HepG2 (cell line): ENCODE results near the gene IFI27. TPM values are rescaled to one million over a fixed set of nuclear protein-coding genes. Genes with fewer than 3 reads are reported as not detected.

Experiments used
- ATAC-seq: fragments of 200-7000 bp; cut with Tn5 transposase; 3 replicates; pipeline ENCODE4 v1.9.1; 2020; ENCODE audit warnings: mild to moderate bottlenecking, moderate library complexity
- BruUV-seq: library from RNA; stranded (reverse); fragments of 400-500 nt; replicated peaks from 2 replicates; lab custom pipeline; 2021; lab: Mats Ljungman, UMichigan
- CTCF ChIA-PET: fragments of 300-600 bp; formaldehyde crosslinking; extraction: SDS; loops from one replicate; lab custom pipeline; 2021; ENCODE audit warnings: low total read pairs, inconsistent platforms, low intra/inter-chr PET ratio; lab: Yijun Ruan, JAX
- POLR2A ChIA-PET: fragments of 350-600 bp; sonication (Branson Sonifier 250); formaldehyde crosslinking; loops from one replicate; lab custom pipeline; 2020; ENCODE audit warnings: antibody characterized with exemption, inconsistent platforms; lab: Yijun Ruan, JAX
- DNase-seq: peaks from one replicate; pipeline ENCODE4 v3.0.0-alpha.2; 2015; ENCODE audit warnings: low spot score
- FAIRE-seq: peaks from 3 replicates; lab custom pipeline; 2011; peaks lifted over from hg19 to GRCh38; lab: Jason Lieb, UNC
- H2AFZ ChIP-seq: one replicate; pipeline ENCODE4 v1.6.1; 2011; ENCODE audit warnings: low read length, inconsistent platforms
- H3K27ac ChIP-seq: fragments of 300-600 bp; 3 replicates; pipeline ENCODE4 v1.8.0; 2011; ENCODE audit warnings: mixed run types, mild to moderate bottlenecking, mixed read lengths, low read length, inconsistent platforms; ENCODE audit not compliant: insufficient read depth; ENCODE audit errors: extremely low read length
- H3K27me3 ChIP-seq, 2 experiments: fragments of 200-600 bp in 1 of 2; 2 replicates in 1 of 2; 3 replicates in 1 of 2; pipeline versions ENCODE4 v1.6.0 to v1.8.0; 2011; ENCODE audit warnings: low read length in 2 of 2, mild to moderate bottlenecking in 2 of 2, moderate library complexity in 2 of 2, inconsistent platforms in 1 of 2; ENCODE audit not compliant: insufficient read depth in 2 of 2, control insufficient read depth in 1 of 2
- H3K36me3 ChIP-seq, 2 experiments: fragments of 200-600 bp in 1 of 2; replicated peaks in 1 of 2; 2 replicates in 1 of 2; 3 replicates in 1 of 2; pipeline versions ENCODE4 v1.5.1 to v1.8.0; 2011; ENCODE audit warnings: low read length in 2 of 2, inconsistent platforms in 1 of 2; ENCODE audit not compliant: insufficient read depth in 2 of 2, control insufficient read depth in 1 of 2
- H3K4me1 ChIP-seq: 2 replicates; pipeline ENCODE4 v1.5.1; 2012; ENCODE audit warnings: low read length, inconsistent platforms; ENCODE audit not compliant: insufficient read depth
- H3K4me2 ChIP-seq: 2 replicates; pipeline ENCODE4 v1.6.0; 2011; ENCODE audit warnings: low read depth, low read length, inconsistent platforms
- H3K4me3 ChIP-seq, 3 experiments: fragments of 200-600 bp in 1 of 3; sonication (generic), shearing (Covaris generic) in 1 of 3; replicated peaks in 1 of 3; 2 replicates each; pipeline ENCODE4 v1.5.1; 2011 to 2016; ENCODE audit warnings: low read length in 3 of 3, inconsistent platforms in 2 of 3, low read depth in 2 of 3, mild to moderate bottlenecking in 2 of 3, control low read depth in 1 of 3, mixed read lengths in 1 of 3; ENCODE audit not compliant: insufficient read depth in 1 of 3
- H3K79me2 ChIP-seq: one replicate; pipeline ENCODE4 v1.6.1; 2011; ENCODE audit warnings: low read length, inconsistent platforms; ENCODE audit not compliant: insufficient read depth
- H3K9ac ChIP-seq: 2 replicates; pipeline ENCODE4 v1.6.0; 2011; ENCODE audit warnings: mild to moderate bottlenecking, low read depth, low read length, inconsistent platforms; ENCODE audit not compliant: insufficient read depth
- H3K9me3 ChIP-seq: 2 replicates; pipeline ENCODE4 v1.5.1; 2012; ENCODE audit warnings: mild to moderate bottlenecking, low read length
- H4K20me1 ChIP-seq: 2 replicates; pipeline ENCODE4 v1.6.0; 2011; ENCODE audit warnings: inconsistent platforms, mild to moderate bottlenecking, low read length, moderate library complexity; ENCODE audit not compliant: insufficient read depth
- AGO1 ChIP-seq: fragments of 200-400 bp; formaldehyde crosslinking; IDR thresholded peaks from 2 replicates; pipeline ENCODE4 v1.6.1; 2017; ENCODE audit warnings: mild to moderate bottlenecking, low read depth, low read length, moderate library complexity; ENCODE audit not compliant: poor library complexity, severe bottlenecking
- AKNA ChIP-seq: sonication (generic); formaldehyde crosslinking; IDR thresholded peaks from 2 replicates; pipeline ENCODE4 v1.4.0; 2020; ENCODE audit warnings: missing genetic modification reagents, borderline replicate concordance
- MXD3 ChIP-seq: IDR thresholded peaks from 2 replicates; pipeline ENCODE4 v1.6.1; 2016; ENCODE audit warnings: mild to moderate bottlenecking, missing biosample characterization, missing genetic modification reagents
- NFAT5 ChIP-seq: sonication (generic); formaldehyde crosslinking; IDR thresholded peaks from 2 replicates; pipeline ENCODE4 v1.4.0; 2020; ENCODE audit warnings: missing genetic modification reagents
- SALL2 ChIP-seq: sonication (generic); formaldehyde crosslinking; IDR thresholded peaks from 2 replicates; pipeline ENCODE4 v1.8.1; 2023; ENCODE audit warnings: mild to moderate bottlenecking, missing genetic modification reagents, inconsistent platforms
- USF2 ChIP-seq, 2 experiments: sonication (generic) in 1 of 2; formaldehyde crosslinking in 1 of 2; IDR thresholded peaks; 2 replicates each; pipeline versions ENCODE4 v1.5.1 to v1.6.1; 2011 to 2020; ENCODE audit warnings: borderline replicate concordance in 1 of 2, low read depth in 1 of 2, low read length in 1 of 2, mild to moderate bottlenecking in 1 of 2, missing genetic modification reagents in 1 of 2, moderate library complexity in 1 of 2
- ZNF44 ChIP-seq: sonication (generic); formaldehyde crosslinking; IDR thresholded peaks from 2 replicates; pipeline ENCODE4 v1.5.1; 2020; ENCODE audit warnings: mild to moderate bottlenecking, missing genetic modification reagents
- ZNF788 ChIP-seq: sonication (generic); formaldehyde crosslinking; IDR thresholded peaks from 2 replicates; pipeline ENCODE4 v1.5.0; 2020; ENCODE audit warnings: mild to moderate bottlenecking, missing genetic modification reagents, borderline replicate concordance
- ZNF790 ChIP-seq: sonication (generic); formaldehyde crosslinking; IDR thresholded peaks from 2 replicates; pipeline ENCODE4 v1.8.0; 2022; ENCODE audit warnings: missing genetic modification reagents, mild to moderate bottlenecking, borderline replicate concordance
- WGBS: methylation state at CpG from one replicate; pipeline ENCODE4 v1.1.6; 2017; ENCODE audit warnings: low lambda C conversion rate; 5-methylcytosine and 5-hydroxymethylcytosine counted together
- in situ Hi-C: cut with HindIII; loops from 2 replicates; pipeline ENCODE4 v1.10.0; 2017; ENCODE audit warnings: low pct_unique_long_range_greater_than_20kb; ENCODE audit not compliant: extremely low pct_ligation_motif_present
- intact Hi-C: fragments of 100-400 bp; cut with micrococcal nuclease; formaldehyde crosslinking; loops from one replicate; pipeline ENCODE4 v1.10.0; 2022; ENCODE audit not compliant: unreplicated experiment
- polyA plus RNA-seq, 8 experiments: library from polyadenylated mRNA; depleted of rRNA in 3 of 8; stranded (reverse) in 7 of 8; unstranded in 1 of 8; fragments of >200 nt; fragmentation: Illumina TruSeq in 4 of 8; extraction: Trizol in 4 of 8; gene quantifications; 2 replicates each; pipeline versions ENCODE4 v1.2.1 to v1.2.3, GENCODE V29; 2011 to 2016; ENCODE audit warnings: low read depth in 4 of 8, missing spikeins in 1 of 8, mixed read lengths in 1 of 8; ENCODE audit not compliant: insufficient read depth in 1 of 8
- total RNA-seq, 5 experiments: library from RNA; depleted of rRNA; stranded (reverse); fragments of >200 nt; fragmentation: Illumina TruSeq; extraction: Trizol; gene quantifications; 2 replicates each; pipeline ENCODE4 v1.2.3, GENCODE V29; 2016; ENCODE audit warnings: low read depth in 1 of 5

Gene IFI27
- total and polyA plus RNA-seq, 2 of the 13 experiments (the other 11 are each of a cell fraction or from before 2014, with no cell fraction given) = 1.2 to 1.7 TPM

- DNase-seq = no peak
- ChIA-PET CTCF (no interaction called here), POLR2A (interaction anchor here (1.3 kb wide), 1 partner anchor 132 kb away, joined by 3 read pairs; the partner anchor contains the start of gene SERPINA10)
- H3K4me1 ChIP-seq = peaks cover 64% of the 10 kb centered on the region
- H2AFZ ChIP-seq = no peak overlapping the region
- 6% methylated on average over 2 of the region's 2 CpGs for WGBS
- H3K27ac ChIP-seq = no peak overlapping the region
- no peak overlapping the region for H3K9ac ChIP-seq
- in situ Hi-C loops (no loop called here), intact Hi-C loops (no loop called here)
- no TSS peak for BruUV-seq
- FAIRE-seq = peak; percentile 15
- H4K20me1 ChIP-seq = no peaks in the 10 kb centered on the region
- no peaks in the 10 kb centered on the region for H3K36me3 ChIP-seq
- no peak overlapping the region for H3K4me3 ChIP-seq
- ATAC-seq = no peak
- no peak overlapping the region for H3K4me2 ChIP-seq
- no peaks in the 10 kb centered on the region for H3K9me3 ChIP-seq
- H3K27me3 ChIP-seq = peaks cover 0 to 18% of the 10 kb centered on the region in 2 experiments; a peak in 2 of 5 replicates
- H3K79me2 ChIP-seq = no peaks in the 10 kb centered on the region
- TF ChIP-seq ZNF788 (no peak), SALL2 (CRISPR knock-in tag) (no peak), AKNA (CRISPR knock-in tag) (no peak), USF2 (IDR thresholded peaks at IDR 0.05; ENCODE audit: low read depth, low read length) (no peak), USF2 (CRISPR knock-in tag; IDR thresholded peaks at IDR 0.05; ENCODE audit: borderline replicate concordance) (no peak), NFAT5 (CRISPR knock-in tag) (no peak), ZNF44 (no peak), AGO1 (no peak), MXD3 (CRISPR knock-in tag) (no peak), ZNF790 (no peak)
Measured at GRCh38 chr14:94161058-94161457, 50.5 kb downstream of the IFI27 start.
